DMS53 (cell line): ENCODE measurements around the gene ATG4D.

Source experiments
- DNase-seq: peaks from one replicate; lab custom pipeline; 2025; lab: John Stamatoyannopoulos, UW

The ATG4D gene

GRCh38 chr19:10580979-10581631, 37.4 kb downstream of the ATG4D start:
- peak; percentile 93 for DNase-seq

- no peak for DNase-seq
Measured at GRCh38 chr19:10582091-10582490, 38.4 kb downstream of the ATG4D start.

- no peak for DNase-seq
Measured at GRCh38 chr19:10583036-10583776, 39.5 kb downstream of the ATG4D start.

GRCh38 chr19:10586396-10586795, 42.7 kb downstream of the ATG4D start:
- DNase-seq, result no peak

- peak; percentile 83 for DNase-seq
Measured at GRCh38 chr19:10587022-10587838, 43.5 kb downstream of the ATG4D start, which contains the start of gene AP1M2. TSS of gene AP1M2 (minus strand) at chr19:10587312. CDS start at chr19:10587231, 81 bp downstream.

GRCh38 chr19:10587839-10588150, 44.1 kb downstream of the ATG4D start:
- DNase-seq, result no peak

- DNase-seq, result no peak
Measured at GRCh38 chr19:10593148-10593547, 49.4 kb downstream of the ATG4D start.

- no peak for DNase-seq
Measured at GRCh38 chr19:10593820-10594637, 50.3 kb downstream of the ATG4D start.

GRCh38 chr19:10600149-10600548, 56.4 kb downstream of the ATG4D start:
- no peak for DNase-seq

- no peak for DNase-seq
Measured at GRCh38 chr19:10601999-10602329, 58.3 kb downstream of the ATG4D start.

- DNase-seq, result peak; percentile 77
Measured at GRCh38 chr19:10602330-10603083, 58.8 kb downstream of the ATG4D start.
